LNCaP clone FGC (cell line): ENCODE results near the gene RNF31.

ENCODE experiments used
- DNase-seq: peaks from one replicate; pipeline ENCODE4 v3.0.0-alpha.2; 2011; ENCODE audit warnings: low read depth
- H3K4me3 ChIP-seq: 2 replicates; pipeline ENCODE4 v1.5.1; 2011; ENCODE audit warnings: mild to moderate bottlenecking, low read depth, low read length, control low read depth
- TF ChIP-seq, protein P1 (sequence below): IDR thresholded peaks from 2 replicates; pipeline ENCODE4 v1.5.1; 2012; ENCODE audit warnings: mild to moderate bottlenecking; ENCODE audit not compliant: control insufficient read depth, insufficient read depth; ENCODE audit errors: extremely low read depth

The RNF31 gene

DNA sequence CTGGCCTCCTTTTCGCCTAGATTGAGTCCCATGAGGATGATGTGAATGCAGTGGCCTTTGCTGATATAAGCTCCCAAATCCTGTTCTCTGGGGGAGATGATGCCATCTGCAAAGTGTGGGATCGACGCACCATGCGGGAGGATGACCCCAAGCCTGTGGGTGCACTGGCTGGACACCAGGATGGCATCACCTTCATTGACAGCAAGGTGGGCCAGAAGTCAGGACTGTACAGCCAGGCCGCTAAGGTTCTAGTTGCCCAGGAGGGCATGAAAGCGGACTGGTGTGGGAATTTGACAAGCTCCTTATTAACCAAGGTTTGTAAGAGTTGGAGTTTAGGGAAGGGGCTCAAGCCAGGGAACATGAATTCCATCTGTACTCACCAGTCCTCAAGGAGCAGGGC, 27.6 kb upstream of the RNF31 start:
- no peak for DNase-seq
- TF ChIP-seq, protein P1, sequence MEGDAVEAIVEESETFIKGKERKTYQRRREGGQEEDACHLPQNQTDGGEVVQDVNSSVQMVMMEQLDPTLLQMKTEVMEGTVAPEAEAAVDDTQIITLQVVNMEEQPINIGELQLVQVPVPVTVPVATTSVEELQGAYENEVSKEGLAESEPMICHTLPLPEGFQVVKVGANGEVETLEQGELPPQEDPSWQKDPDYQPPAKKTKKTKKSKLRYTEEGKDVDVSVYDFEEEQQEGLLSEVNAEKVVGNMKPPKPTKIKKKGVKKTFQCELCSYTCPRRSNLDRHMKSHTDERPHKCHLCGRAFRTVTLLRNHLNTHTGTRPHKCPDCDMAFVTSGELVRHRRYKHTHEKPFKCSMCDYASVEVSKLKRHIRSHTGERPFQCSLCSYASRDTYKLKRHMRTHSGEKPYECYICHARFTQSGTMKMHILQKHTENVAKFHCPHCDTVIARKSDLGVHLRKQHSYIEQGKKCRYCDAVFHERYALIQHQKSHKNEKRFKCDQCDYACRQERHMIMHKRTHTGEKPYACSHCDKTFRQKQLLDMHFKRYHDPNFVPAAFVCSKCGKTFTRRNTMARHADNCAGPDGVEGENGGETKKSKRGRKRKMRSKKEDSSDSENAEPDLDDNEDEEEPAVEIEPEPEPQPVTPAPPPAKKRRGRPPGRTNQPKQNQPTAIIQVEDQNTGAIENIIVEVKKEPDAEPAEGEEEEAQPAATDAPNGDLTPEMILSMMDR, result no peak
- no peak overlapping the region for H3K4me3 ChIP-seq

DNA sequence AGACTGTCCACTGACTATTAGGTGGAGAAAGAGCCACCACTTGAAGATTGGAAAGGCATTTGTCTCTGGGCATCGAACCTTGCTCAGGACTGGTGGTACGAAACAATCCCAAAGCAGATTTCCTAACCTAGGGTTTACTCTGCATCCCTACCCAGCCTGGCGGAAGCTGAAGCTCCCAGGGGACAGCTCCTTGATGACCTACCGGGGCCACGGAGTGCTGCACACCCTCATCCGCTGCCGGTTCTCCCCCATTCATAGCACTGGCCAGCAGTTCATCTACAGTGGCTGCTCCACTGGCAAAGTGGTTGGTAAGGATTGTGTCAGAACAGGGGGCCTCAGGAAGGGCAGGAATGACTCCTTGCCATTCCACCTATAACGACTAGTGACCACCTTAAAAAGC, 26.1 kb upstream of the RNF31 start:
- DNase-seq, result no peak
- TF ChIP-seq, protein P1, result no peak
- H3K4me3 ChIP-seq, result no peak overlapping the region

DNA sequence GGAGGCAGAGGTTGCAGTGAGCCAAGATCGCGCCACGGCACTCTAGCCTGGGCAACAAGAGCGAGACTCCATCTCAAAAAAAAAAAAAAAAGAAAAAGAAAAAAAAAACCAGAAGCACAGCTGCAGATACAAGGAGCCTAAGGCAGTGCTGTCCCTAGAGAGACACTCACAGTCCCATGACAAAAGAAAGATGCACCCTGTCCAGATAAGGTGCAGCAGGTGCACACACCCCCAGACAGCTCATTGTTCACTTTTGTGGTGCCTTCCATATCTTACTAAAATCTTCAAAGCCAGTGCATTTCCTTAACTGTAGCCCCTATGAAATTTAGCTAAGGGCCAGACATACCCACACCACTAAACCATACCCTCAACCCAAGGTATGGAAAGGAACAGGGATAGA, 24.9 kb upstream of the RNF31 start:
- no peak for DNase-seq
- TF ChIP-seq, protein P1, result no peak

DNA sequence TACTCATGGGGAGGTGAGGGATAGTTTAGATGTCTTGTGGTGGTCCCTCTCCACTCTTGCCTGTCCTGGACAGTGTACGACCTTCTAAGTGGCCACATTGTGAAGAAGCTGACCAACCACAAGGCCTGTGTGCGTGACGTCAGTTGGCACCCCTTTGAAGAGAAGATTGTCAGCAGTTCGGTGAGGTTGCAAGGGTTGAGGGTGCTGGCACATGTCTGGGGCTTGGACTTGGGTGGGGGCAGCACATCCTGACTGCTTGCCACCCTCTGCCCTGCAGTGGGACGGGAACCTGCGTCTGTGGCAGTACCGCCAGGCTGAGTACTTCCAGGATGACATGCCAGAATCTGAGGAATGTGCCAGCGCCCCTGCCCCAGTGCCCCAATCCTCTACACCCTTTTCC, 24.4 kb upstream of the RNF31 start:
- no peak overlapping the region for H3K4me3 ChIP-seq
- TF ChIP-seq, protein P1, result no peak
- no peak for DNase-seq

More for the DNA sequence above, 24.9 kb upstream of the RNF31 start:
- no peak overlapping the region for H3K4me3 ChIP-seq

DNA sequence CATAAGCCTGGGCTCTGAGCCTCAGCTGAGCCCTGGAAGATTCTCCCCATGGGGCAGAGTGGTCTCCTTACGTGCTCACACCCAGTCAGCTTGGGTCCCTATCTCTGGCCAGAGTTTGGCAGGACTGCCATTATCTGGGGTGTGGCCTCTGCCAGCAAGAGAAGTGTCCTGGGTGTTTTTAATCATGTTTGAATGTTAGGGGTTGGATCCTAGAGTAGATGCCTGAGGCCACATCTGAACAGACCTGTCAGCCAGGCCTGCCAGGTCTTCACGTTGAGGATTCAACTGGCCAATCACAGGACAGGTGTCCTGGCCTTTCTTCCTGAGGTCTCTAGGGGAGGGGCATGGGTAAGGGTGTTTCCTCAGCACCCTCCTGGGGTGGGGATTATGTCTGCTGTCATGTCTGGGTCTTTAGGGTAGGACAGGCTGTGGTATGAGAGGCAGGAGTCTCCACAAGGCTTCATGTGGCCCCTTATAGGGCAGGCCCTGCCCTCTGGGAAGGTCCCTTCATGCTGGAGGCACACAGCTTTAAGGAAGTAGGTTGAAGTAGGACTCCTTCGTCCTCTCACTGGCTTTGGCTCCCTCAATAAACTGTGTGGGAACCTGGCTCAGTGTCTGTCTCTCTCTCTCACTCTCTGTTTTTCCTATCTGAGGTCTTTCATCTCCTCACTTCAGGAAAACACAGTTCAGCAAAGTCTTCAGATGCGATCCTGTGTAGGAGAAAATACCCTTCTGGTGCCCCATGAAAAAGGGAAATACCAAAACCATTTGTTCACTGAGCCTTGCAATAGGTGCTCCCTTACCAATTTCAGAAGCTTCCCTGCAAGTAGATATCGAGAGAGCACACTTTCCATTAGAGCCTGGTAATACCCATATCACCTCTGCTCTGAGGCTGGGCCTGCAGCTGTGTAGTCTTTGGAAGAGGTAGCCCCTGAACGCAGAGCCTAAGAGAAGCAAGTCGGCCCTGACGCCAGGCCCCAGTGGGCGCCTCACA, 23.6 kb upstream of the RNF31 start:
- H3K4me3 ChIP-seq, result no peak overlapping the region
- TF ChIP-seq, protein P1, result no peak
- DNase-seq, result no peak

DNA sequence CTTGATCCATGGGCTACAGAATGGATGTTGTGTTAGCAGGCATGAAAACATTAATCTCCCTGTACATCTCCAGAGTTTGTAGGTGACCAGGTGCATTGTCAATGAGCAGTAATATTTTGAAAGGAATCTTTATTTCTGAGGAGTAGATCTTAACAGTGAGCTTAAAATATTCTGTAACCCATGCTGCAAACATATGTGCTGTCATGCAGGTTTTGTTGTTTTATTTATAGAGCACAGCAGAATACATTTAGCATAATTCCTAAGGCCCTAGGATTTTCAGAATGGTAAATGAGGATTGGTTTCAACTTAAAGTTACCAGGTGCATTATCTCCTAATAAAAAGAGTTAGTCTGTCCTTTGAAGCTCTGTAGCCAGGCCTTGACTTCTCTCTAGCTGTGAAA, 20.4 kb upstream of the RNF31 start:
- DNase-seq, result no peak
- H3K4me3 ChIP-seq, result no peak overlapping the region
- TF ChIP-seq, protein P1, result no peak
